ENCODE measurements around the gene ARHGAP24. TPM values are rescaled to one million over a fixed set of nuclear protein-coding genes. Genes with fewer than 3 reads are reported as not detected.

The ARHGAP24 gene
- total and polyA plus RNA-seq, 10 of the 15 experiments (the other 5 are each of a cell fraction or from before 2014, with no cell fraction given) = 0.10 to 4.2 (median 0.52) TPM

DNA sequence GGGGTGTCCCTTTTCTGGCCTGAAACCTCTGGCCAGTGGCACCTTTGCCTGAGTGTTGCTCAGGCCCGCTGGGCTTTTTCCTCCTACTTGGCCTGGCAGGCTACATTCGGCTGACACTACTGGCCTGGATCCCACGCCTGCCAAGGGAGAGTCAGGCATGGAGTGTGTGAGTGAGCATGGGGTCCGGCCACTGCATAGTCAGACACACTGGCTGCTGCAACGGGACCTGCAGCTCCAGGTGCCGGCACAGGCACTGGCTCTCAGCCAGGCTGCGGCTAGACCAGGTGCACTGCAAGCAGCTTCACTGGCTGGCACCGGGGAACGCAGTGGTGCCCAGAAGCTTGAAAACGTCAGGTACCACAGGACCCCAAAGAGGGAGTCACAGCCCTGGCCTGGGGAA lies 434.9 kb downstream of the ARHGAP24 start:
- no peaks in the 10 kb centered on the region for H3K9me3 ChIP-seq (replicated peaks; ENCODE audit: control insufficient read depth, insufficient read depth, low read length)
- WGBS (ENCODE audit: insufficient coverage, insufficient replicate concordance, low lambda C conversion rate, missing lambda C conversion rate) = 36% methylated on average over 10 of the region's 10 CpGs
- H3K9ac ChIP-seq (ENCODE audit: control insufficient read depth, insufficient read depth, low read length) = no peak overlapping the region
- in situ Hi-C loops (cut with MboI) (no loop called here), intact Hi-C loops (cut with micrococcal nuclease; ENCODE audit: unreplicated experiment) (no loop called here)
- ATAC-seq (no peak), FAIRE-seq (no peak), DNase-seq (ENCODE audit: low read depth, low spot score) (no peak)
- H4K20me1 ChIP-seq (ENCODE audit: control insufficient read depth, insufficient read depth) = no peaks in the 10 kb centered on the region
- no peak overlapping the region for H3K4me3 ChIP-seq
- no peak overlapping the region for H3K4me2 ChIP-seq (ENCODE audit: control insufficient read depth, insufficient read depth)
- TF ChIP-seq GABPA (IDR thresholded peaks at IDR 0.05; ENCODE audit: low read depth) (no peak), NR2C1 (IDR thresholded peaks at IDR 0.05) (no peak), BCL11A (IDR thresholded peaks at IDR 0.05; ENCODE audit: low read depth, low read length) (no peak), CBFB (IDR thresholded peaks at IDR 0.05; ENCODE audit: low read depth) (no peak), NFYB (IDR thresholded peaks at IDR 0.05; ENCODE audit: insufficient read depth, low read depth, low read length) (no peak), ASH2L (IDR thresholded peaks at IDR 0.05; ENCODE audit: borderline replicate concordance, low read depth) (no peak), NBN (IDR thresholded peaks at IDR 0.05) (no peak), LARP7 (IDR thresholded peaks at IDR 0.05) (no peak), KDM1A (IDR thresholded peaks at IDR 0.05; ENCODE audit: borderline replicate concordance) (no peak), POLR2AphosphoS2 (IDR thresholded peaks at IDR 0.05; ENCODE audit: low read depth, low read length) (no peak), NRF1 (conservative IDR thresholded peaks at IDR 0.05; ENCODE audit: low read depth, low read length) (no peak), ZSCAN29 (IDR thresholded peaks at IDR 0.05) (no peak)
- TF ChIP-seq, protein P1, sequence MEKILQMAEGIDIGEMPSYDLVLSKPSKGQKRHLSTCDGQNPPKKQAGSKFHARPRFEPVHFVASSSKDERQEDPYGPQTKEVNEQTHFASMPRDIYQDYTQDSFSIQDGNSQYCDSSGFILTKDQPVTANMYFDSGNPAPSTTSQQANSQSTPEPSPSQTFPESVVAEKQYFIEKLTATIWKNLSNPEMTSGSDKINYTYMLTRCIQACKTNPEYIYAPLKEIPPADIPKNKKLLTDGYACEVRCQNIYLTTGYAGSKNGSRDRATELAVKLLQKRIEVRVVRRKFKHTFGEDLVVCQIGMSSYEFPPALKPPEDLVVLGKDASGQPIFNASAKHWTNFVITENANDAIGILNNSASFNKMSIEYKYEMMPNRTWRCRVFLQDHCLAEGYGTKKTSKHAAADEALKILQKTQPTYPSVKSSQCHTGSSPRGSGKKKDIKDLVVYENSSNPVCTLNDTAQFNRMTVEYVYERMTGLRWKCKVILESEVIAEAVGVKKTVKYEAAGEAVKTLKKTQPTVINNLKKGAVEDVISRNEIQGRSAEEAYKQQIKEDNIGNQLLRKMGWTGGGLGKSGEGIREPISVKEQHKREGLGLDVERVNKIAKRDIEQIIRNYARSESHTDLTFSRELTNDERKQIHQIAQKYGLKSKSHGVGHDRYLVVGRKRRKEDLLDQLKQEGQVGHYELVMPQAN (conservative IDR thresholded peaks at IDR 0.05) = no peak
- TF ChIP-seq, protein P2, sequence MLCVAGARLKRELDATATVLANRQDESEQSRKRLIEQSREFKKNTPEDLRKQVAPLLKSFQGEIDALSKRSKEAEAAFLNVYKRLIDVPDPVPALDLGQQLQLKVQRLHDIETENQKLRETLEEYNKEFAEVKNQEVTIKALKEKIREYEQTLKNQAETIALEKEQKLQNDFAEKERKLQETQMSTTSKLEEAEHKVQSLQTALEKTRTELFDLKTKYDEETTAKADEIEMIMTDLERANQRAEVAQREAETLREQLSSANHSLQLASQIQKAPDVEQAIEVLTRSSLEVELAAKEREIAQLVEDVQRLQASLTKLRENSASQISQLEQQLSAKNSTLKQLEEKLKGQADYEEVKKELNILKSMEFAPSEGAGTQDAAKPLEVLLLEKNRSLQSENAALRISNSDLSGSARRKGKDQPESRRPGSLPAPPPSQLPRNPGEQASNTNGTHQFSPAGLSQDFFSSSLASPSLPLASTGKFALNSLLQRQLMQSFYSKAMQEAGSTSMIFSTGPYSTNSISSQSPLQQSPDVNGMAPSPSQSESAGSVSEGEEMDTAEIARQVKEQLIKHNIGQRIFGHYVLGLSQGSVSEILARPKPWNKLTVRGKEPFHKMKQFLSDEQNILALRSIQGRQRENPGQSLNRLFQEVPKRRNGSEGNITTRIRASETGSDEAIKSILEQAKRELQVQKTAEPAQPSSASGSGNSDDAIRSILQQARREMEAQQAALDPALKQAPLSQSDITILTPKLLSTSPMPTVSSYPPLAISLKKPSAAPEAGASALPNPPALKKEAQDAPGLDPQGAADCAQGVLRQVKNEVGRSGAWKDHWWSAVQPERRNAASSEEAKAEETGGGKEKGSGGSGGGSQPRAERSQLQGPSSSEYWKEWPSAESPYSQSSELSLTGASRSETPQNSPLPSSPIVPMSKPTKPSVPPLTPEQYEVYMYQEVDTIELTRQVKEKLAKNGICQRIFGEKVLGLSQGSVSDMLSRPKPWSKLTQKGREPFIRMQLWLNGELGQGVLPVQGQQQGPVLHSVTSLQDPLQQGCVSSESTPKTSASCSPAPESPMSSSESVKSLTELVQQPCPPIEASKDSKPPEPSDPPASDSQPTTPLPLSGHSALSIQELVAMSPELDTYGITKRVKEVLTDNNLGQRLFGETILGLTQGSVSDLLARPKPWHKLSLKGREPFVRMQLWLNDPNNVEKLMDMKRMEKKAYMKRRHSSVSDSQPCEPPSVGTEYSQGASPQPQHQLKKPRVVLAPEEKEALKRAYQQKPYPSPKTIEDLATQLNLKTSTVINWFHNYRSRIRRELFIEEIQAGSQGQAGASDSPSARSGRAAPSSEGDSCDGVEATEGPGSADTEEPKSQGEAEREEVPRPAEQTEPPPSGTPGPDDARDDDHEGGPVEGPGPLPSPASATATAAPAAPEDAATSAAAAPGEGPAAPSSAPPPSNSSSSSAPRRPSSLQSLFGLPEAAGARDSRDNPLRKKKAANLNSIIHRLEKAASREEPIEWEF (IDR thresholded peaks at IDR 0.05; ENCODE audit: insufficient replicate concordance, low read depth, low read length) = no peak
- H3K4me1 ChIP-seq (ENCODE audit: control insufficient read depth, insufficient read depth, low read length) = no peaks in the 10 kb centered on the region
- no peaks in the 10 kb centered on the region; a peak in 1 of 4 replicates for H3K27me3 ChIP-seq (replicated peaks in 1 of 2; ENCODE audit: control insufficient read depth in 2 of 2, insufficient read depth in 2 of 2, low read length in 1 of 2)
- H2AFZ ChIP-seq (ENCODE audit: control insufficient read depth, low read depth, low read length) = no peak overlapping the region
- no peaks in the 10 kb centered on the region for H3K36me3 ChIP-seq (ENCODE audit: control insufficient read depth in 2 of 2, insufficient read depth in 2 of 2, low read length in 1 of 2)
- ChIA-PET SMC1A (ENCODE audit: uncharacterized antibody, unreplicated experiment) (no interaction called here), CTCF (no interaction called here), RAD21 (ENCODE audit: unreplicated experiment) (no interaction called here), POLR2A (no interaction called here)
- no peak overlapping the region for H3K27ac ChIP-seq (ENCODE audit: control insufficient read depth, insufficient read depth)
- no peaks in the 10 kb centered on the region for H3K79me2 ChIP-seq (ENCODE audit: control insufficient read depth, insufficient read depth, low read length)
- no TSS peak for BruUV-seq (replicated peaks)
